Measurements from ENCODE around the gene SPAG9. TPM values are rescaled to one million over a fixed set of nuclear protein-coding genes. Genes with fewer than 3 reads are reported as not detected.

The SPAG9 gene
- total RNA-seq, 6 donors from 2014 or later, result 87.5 to 233 (median 152) TPM

- TF ChIP-seq POLR2AphosphoS5 (IDR thresholded peaks at IDR 0.05) (no peak), POLR2A (IDR thresholded peaks at IDR 0.05) (no peak), EP300 (IDR thresholded peaks at IDR 0.05) (no peak), CTCF (IDR thresholded peaks at IDR 0.05) (no peak)
- Histone ChIP-seq H3K36me3 (no peaks in the 10 kb centered on the region), H3K4me3 (no peak overlapping the region), H3K27me3 (no peaks in the 10 kb centered on the region), H3K4me1 (peaks cover 20 to 29% (median 26%) of the 10 kb centered on the region in 4 donors), H3K27ac (peak overlapping the region in 3 of 4 donors; percentile 51 to 78 (median 56)), H3K9me3 (no peaks in the 10 kb centered on the region)
- DNase-seq (no peak), ATAC-seq (ENCODE audit: low FRiP score in 2 of 2) (no peak)
- 81 to 88% methylated on average over 10 to 11 of the region's 11 CpGs for WGBS, 2 donors
Observed at GRCh38 chr17:50914505-50915063, 206.1 kb downstream of the SPAG9 start.

GRCh38 chr17:50913120-50913519, 207.5 kb downstream of the SPAG9 start:
- Histone ChIP-seq H3K9me3 (no peaks in the 10 kb centered on the region), H3K27ac (no peak overlapping the region), H3K27me3 (no peaks in the 10 kb centered on the region), H3K36me3 (no peaks in the 10 kb centered on the region), H3K4me1 (peaks cover 6 to 25% (median 23%) of the 10 kb centered on the region in 4 donors), H3K4me3 (no peak overlapping the region)
- DNase-seq (no peak), ATAC-seq (ENCODE audit: low FRiP score in 2 of 2) (no peak)
- TF ChIP-seq POLR2A (IDR thresholded peaks at IDR 0.05) (no peak), EP300 (IDR thresholded peaks at IDR 0.05) (no peak), CTCF (IDR thresholded peaks at IDR 0.05) (no peak), POLR2AphosphoS5 (IDR thresholded peaks at IDR 0.05) (no peak)
- 88 to 94% methylated on average over 2 of the region's 2 CpGs for WGBS, 2 donors

Other genes starting within 250 kb of the SPAG9 start
- gene NME1, start 32.7 kb upstream of the SPAG9 start, total RNA-seq, result 10 to 100 TPM in 5 of 6 donors, 1 to 10 TPM in 1; 4.2 to 54.4 (median 28.9) TPM
- gene NME2, start 45.5 kb upstream of the SPAG9 start, total RNA-seq, result 100 to 1,000 TPM; 103 to 416 (median 230) TPM
- 10 to 100 TPM in 5 of 6 donors, 1 to 10 TPM in 1; 9.6 to 37.7 (median 14.1) TPM for gene MBTD1, start 139.2 kb upstream of the SPAG9 start, total RNA-seq
- gene UTP18, start 139.7 kb upstream of the SPAG9 start, total RNA-seq, result 10 to 100 TPM; 18.9 to 40.0 (median 33.3) TPM

Data from upper lobe of left lung (tissue), 6 donors.